ENCODE results near the gene SCN9A. TPM values are rescaled to one million over a fixed set of nuclear protein-coding genes. Genes with fewer than 3 reads are reported as not detected.
"Not testable (repeated sequence)": the region's sequence is repeated elsewhere in the genome, so short reads cannot be mapped to it uniquely, and the experiment has no call there.

SCN9A gene
- total RNA-seq, 4 donors from 2014 or later, result 2.3 to 6.7 (median 5.1) TPM

DNA sequence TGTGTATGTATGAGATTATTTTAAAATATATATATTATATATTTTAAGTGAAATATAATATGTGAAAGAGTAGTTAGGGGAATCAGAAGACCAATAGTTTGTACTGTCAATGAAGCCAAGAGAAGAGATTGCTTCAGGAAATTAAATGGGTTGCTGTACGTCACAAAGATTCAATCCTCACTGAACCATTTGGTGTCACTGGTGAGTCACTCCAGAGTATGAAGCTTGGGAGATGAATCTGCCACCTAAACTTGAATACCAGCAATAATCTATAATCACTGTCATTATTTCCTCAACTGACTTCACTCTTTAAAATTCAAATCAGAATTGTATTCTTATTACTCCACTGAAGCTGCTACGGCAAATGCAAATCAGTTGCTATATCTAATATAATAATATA, 41.9 kb upstream of the SCN9A start:
- H3K27ac ChIP-seq, result no peak overlapping the region
- no peaks in the 10 kb centered on the region for H3K9me3 ChIP-seq
- no peak for DNase-seq
- H3K4me1 ChIP-seq, result no peaks in the 10 kb centered on the region
- WGBS, 2 donors, result 73 to 80% methylated on average over 2 of the region's 2 CpGs
- intact Hi-C loops (cut with DNase I), result no loop called here
- no peak for TF ChIP-seq POLR2A (IDR thresholded peaks at IDR 0.05)
- no peaks in the 10 kb centered on the region for H3K36me3 ChIP-seq
- H3K27me3 ChIP-seq, result no peaks in the 10 kb centered on the region
- no peak overlapping the region for H3K4me3 ChIP-seq (replicated peaks in 1 of 3)

DNA sequence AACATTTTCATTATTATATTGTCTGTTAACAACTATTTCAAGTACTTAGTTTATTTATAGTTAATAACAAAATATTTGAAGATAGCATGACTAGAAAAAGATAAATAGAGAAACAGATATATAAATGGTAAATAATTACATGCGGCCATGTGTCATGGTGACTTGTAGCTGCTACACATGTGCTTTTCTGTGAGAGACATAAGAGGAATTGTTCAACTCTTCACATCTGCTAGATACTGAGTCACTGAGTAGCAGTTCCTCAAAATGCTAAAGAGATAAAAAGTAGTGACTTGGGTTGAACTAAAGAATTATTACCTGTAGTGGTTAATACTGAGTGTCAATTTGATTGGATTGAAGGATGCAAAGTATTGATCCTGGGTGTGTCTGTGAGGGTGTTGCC, 37.5 kb upstream of the SCN9A start:
- Histone ChIP-seq H3K9me3 (no peaks in the 10 kb centered on the region), H3K27ac (no peak overlapping the region), H3K4me1 (no peaks in the 10 kb centered on the region), H3K4me3 (replicated peaks in 1 of 3) (no peak overlapping the region), H3K36me3 (no peaks in the 10 kb centered on the region), H3K27me3 (no peaks in the 10 kb centered on the region)
- WGBS, 2 donors, result 92 to 97% methylated on average over 1 of the region's 1 CpG
- no peak for DNase-seq
- no peak for TF ChIP-seq POLR2A (IDR thresholded peaks at IDR 0.05)
- TF ChIP-seq, protein P1, sequence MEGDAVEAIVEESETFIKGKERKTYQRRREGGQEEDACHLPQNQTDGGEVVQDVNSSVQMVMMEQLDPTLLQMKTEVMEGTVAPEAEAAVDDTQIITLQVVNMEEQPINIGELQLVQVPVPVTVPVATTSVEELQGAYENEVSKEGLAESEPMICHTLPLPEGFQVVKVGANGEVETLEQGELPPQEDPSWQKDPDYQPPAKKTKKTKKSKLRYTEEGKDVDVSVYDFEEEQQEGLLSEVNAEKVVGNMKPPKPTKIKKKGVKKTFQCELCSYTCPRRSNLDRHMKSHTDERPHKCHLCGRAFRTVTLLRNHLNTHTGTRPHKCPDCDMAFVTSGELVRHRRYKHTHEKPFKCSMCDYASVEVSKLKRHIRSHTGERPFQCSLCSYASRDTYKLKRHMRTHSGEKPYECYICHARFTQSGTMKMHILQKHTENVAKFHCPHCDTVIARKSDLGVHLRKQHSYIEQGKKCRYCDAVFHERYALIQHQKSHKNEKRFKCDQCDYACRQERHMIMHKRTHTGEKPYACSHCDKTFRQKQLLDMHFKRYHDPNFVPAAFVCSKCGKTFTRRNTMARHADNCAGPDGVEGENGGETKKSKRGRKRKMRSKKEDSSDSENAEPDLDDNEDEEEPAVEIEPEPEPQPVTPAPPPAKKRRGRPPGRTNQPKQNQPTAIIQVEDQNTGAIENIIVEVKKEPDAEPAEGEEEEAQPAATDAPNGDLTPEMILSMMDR (IDR thresholded peaks at IDR 0.05), result no peak
- intact Hi-C loops (cut with DNase I), result no loop called here

DNA sequence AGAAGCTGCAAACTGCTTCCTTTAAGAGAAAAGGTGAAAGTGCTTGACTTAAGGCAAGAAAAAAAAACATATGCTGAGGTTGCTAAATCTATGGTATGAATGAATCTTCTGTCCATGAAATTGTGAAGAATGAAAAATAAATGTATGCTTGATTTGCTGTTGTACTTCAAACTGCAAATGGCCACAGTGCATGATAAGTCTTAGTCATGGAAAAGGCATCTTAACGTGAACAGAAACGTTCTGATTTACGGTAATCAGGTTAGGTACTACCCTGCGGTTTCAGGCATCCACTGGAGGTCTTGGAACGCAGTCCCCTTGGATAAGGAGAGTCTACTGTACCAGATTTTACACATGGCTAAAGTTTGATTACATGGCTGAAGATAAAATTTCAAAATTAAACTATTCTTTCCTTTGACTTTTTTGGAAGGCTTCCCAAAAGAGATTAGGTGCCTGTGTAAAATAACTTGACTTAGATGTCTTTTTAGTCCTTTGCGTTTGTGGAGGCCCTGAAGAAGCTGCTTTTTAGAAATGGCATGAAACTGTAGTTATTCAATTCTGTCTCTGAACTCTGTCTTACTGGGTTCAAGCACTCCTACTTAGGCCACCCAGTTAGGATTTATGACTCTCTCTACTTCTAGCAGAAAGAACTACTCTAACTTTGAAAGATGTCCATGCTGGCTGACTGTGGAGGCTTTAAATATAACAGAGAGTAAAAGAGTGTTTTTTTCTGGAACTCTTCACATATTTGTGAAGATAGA, 35.9 kb upstream of the SCN9A start:
- Histone ChIP-seq H3K4me3 (replicated peaks in 1 of 3) (no peak overlapping the region), H3K9me3 (no peaks in the 10 kb centered on the region), H3K27me3 (no peaks in the 10 kb centered on the region), H3K27ac (no peak overlapping the region), H3K36me3 (no peaks in the 10 kb centered on the region), H3K4me1 (no peaks in the 10 kb centered on the region)
- TF ChIP-seq, protein P1 (IDR thresholded peaks at IDR 0.05), result no peak
- no peak for TF ChIP-seq POLR2A (IDR thresholded peaks at IDR 0.05)
- 83 to 84% methylated on average over 6 of the region's 6 CpGs for WGBS, 2 donors
- intact Hi-C loops (cut with DNase I), result no loop called here
- DNase-seq, result no peak

DNA sequence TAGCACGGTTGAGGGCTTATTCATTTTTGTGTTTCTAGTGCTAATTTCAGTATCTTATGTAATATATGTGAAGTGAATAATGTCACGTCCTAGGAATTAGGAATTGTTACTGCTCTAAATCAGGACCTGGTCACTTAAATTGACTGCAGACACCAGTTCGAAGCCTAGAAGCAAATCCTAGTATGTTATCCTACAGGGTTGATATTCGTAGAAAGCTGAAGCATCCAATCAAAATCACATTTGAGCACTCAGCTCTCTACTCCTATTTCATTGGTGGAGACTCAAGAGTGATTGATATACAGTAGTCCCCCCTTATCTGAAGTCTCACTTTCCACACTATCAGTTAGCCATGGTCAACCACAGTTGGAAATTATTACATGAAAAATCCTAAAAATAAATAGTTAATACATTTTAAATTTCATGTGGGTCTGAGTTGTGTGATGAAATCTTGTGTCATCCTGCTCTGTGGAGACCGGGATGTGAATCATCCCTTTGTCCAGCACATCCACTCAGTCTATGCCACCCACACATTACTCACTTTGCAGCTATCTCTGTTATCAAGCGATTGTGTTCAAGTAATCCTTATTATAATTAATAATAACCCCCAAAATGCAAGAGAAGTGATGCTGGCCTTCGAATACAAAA, 35.2 kb upstream of the SCN9A start:
- no peak for TF ChIP-seq POLR2A (IDR thresholded peaks at IDR 0.05)
- TF ChIP-seq, protein P1 (IDR thresholded peaks at IDR 0.05), result no peak
- DNase-seq, result no peak
- intact Hi-C loops (cut with DNase I), result no loop called here
- 78 to 81% methylated on average over 7 of the region's 7 CpGs for WGBS, 2 donors
- Histone ChIP-seq H3K4me1 (no peaks in the 10 kb centered on the region), H3K9me3 (no peaks in the 10 kb centered on the region), H3K27me3 (no peaks in the 10 kb centered on the region), H3K4me3 (replicated peaks in 1 of 3) (no peak overlapping the region), H3K36me3 (no peaks in the 10 kb centered on the region), H3K27ac (no peak overlapping the region)

DNA sequence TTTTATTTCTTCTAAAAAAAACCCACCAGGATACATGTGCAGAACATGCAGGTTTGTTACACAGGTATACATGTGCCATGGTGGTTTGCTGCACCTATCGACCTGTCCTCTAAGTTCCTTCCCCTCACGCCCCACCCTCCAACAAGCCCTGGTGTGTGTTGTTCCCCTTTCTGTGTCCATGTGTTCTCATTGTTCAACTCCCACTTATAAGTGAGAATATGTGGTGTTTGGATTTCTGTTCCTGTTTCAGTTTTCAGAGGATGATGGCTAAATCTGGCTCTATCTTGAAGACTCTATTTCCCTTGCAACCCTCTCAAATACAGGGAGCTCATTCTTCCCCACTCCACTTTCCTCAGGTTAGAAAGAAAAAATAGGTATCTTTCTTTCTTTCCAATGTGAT, 32.0 kb upstream of the SCN9A start:
- 78 to 88% methylated on average over 2 of the region's 2 CpGs for WGBS, 2 donors
- H3K27ac ChIP-seq; DNase-seq; intact Hi-C loops (cut with DNase I); H3K4me1 ChIP-seq; H3K4me3 ChIP-seq (replicated peaks in 1 of 3); H3K36me3 ChIP-seq; H3K9me3 ChIP-seq; H3K27me3 ChIP-seq: not testable (repeated sequence)

DNA sequence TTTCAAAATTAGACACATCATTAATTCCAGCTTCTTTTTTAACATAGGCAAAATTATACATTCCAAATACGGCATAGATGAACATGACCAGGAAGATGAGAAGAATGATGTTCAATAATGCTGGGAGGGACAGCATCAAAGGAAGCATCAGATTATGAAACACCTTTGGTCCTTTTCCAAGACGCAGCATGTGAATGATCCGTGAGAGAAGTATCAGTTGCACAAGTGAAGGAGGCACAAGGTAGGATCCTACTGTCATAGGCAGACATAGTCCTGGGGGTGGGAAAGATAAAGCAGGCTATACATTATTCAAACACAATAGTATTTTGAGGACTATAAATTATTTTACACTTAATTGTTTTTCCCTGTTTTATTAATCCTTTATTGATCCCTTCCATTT, 30.6 kb upstream of the SCN9A start:
- H3K4me1 ChIP-seq, result no peaks in the 10 kb centered on the region
- no peak for DNase-seq
- no peak overlapping the region for H3K27ac ChIP-seq
- H3K9me3 ChIP-seq, result no peaks in the 10 kb centered on the region
- H3K4me3 ChIP-seq (replicated peaks in 1 of 3), result no peak overlapping the region
- H3K36me3 ChIP-seq, result no peaks in the 10 kb centered on the region
- H3K27me3 ChIP-seq, result no peaks in the 10 kb centered on the region
- WGBS, 2 donors, result 91% methylated on average over 3 of the region's 3 CpGs
- TF ChIP-seq, protein P1 (IDR thresholded peaks at IDR 0.05), result no peak
- no peak for TF ChIP-seq POLR2A (IDR thresholded peaks at IDR 0.05)
- intact Hi-C loops (cut with DNase I), result no loop called here
